ENCODE results near the gene EPHB2.

The EPHB2 gene

GRCh38 chr1:22712502-22713271 is 2.0 kb downstream of the EPHB2 start:
- no peak for TF ChIP-seq CTCF (IDR thresholded peaks at IDR 0.05)
- Mint-ChIP-seq H3K4me1 (peaks cover 29% of the 10 kb centered on the region), H3K27me3 (ENCODE audit: low read depth, poor library complexity) (peaks cover 71% of the 10 kb centered on the region), H3K27ac (no peak overlapping the region), H3K36me3 (ENCODE audit: low read depth) (no peaks in the 10 kb centered on the region), H3K9me3 (no peaks in the 10 kb centered on the region), H3K4me3 (peak overlapping the region; percentile 84)
- DNase-seq: no peak

GRCh38 chr1:22714455-22714854 is 3.8 kb downstream of the EPHB2 start:
- no peak for TF ChIP-seq CTCF (IDR thresholded peaks at IDR 0.05)
- DNase-seq: no peak
- H3K36me3 Mint-ChIP-seq (ENCODE audit: low read depth): no peaks in the 10 kb centered on the region
- H3K9me3 Mint-ChIP-seq: no peaks in the 10 kb centered on the region
- H3K27ac Mint-ChIP-seq: no peak overlapping the region
- peaks cover 64% of the 10 kb centered on the region for H3K27me3 Mint-ChIP-seq (ENCODE audit: low read depth, poor library complexity)
- peaks cover 25% of the 10 kb centered on the region for H3K4me1 Mint-ChIP-seq
- H3K4me3 Mint-ChIP-seq: no peak overlapping the region

- Mint-ChIP-seq H3K27me3 (ENCODE audit: low read depth, poor library complexity) (peaks cover 55% of the 10 kb centered on the region), H3K4me1 (peaks cover 14% of the 10 kb centered on the region), H3K4me3 (no peak overlapping the region), H3K36me3 (ENCODE audit: low read depth) (no peaks in the 10 kb centered on the region), H3K27ac (no peak overlapping the region), H3K9me3 (no peaks in the 10 kb centered on the region)
- DNase-seq: no peak
- no peak for TF ChIP-seq CTCF (IDR thresholded peaks at IDR 0.05)
Observed at GRCh38 chr1:22717037-22717760, 6.6 kb downstream of the EPHB2 start.

- no peak overlapping the region for H3K27ac Mint-ChIP-seq
- H3K4me3 Mint-ChIP-seq: no peak overlapping the region
Observed at GRCh38 chr1:22721122-22721873, 10.7 kb downstream of the EPHB2 start.

GRCh38 chr1:22722901-22723550 is 12.4 kb downstream of the EPHB2 start:
- no peak overlapping the region for H3K27ac Mint-ChIP-seq
- no peak overlapping the region for H3K4me3 Mint-ChIP-seq
- H3K36me3 Mint-ChIP-seq (ENCODE audit: low read depth): no peaks in the 10 kb centered on the region
- no peak for DNase-seq
- no peaks in the 10 kb centered on the region for H3K9me3 Mint-ChIP-seq
- no peak for TF ChIP-seq CTCF (IDR thresholded peaks at IDR 0.05)
- H3K27me3 Mint-ChIP-seq (ENCODE audit: low read depth, poor library complexity): peaks cover 42% of the 10 kb centered on the region
- peaks cover 5% of the 10 kb centered on the region for H3K4me1 Mint-ChIP-seq

More at GRCh38 chr1:22721122-22721873, 10.7 kb downstream of the EPHB2 start:
- peaks cover 45% of the 10 kb centered on the region for H3K27me3 Mint-ChIP-seq (ENCODE audit: low read depth, poor library complexity)
- H3K36me3 Mint-ChIP-seq (ENCODE audit: low read depth): no peaks in the 10 kb centered on the region
- DNase-seq: no peak
- no peak for TF ChIP-seq CTCF (IDR thresholded peaks at IDR 0.05)
- H3K4me1 Mint-ChIP-seq: peaks cover 10% of the 10 kb centered on the region
- H3K9me3 Mint-ChIP-seq: no peaks in the 10 kb centered on the region

Data from nephron progenitor cell (in vitro differentiated cells).